ENCODE results near the gene RPEL1.
"Not testable (repeated sequence)": the region's sequence is repeated elsewhere in the genome, so short reads cannot be mapped to it uniquely, and the experiment has no call there.

GRCh38 chr10:103210262-103210661 lies 35.4 kb upstream of the RPEL1 start:
- not testable (repeated sequence) for TF ChIP-seq CTCF (IDR thresholded peaks at IDR 0.05; ENCODE audit: poor library complexity, severe bottlenecking); POLR2AphosphoS5 (IDR thresholded peaks at IDR 0.05); REST (IDR thresholded peaks at IDR 0.05; ENCODE audit: borderline replicate concordance); MXI1 (conservative IDR thresholded peaks at IDR 0.05; ENCODE audit: poor library complexity, severe bottlenecking); EP300 (conservative IDR thresholded peaks at IDR 0.05; ENCODE audit: poor library complexity, severe bottlenecking); TAF1 (IDR thresholded peaks at IDR 0.05; ENCODE audit: low read depth); RAD21 (conservative IDR thresholded peaks at IDR 0.05); SMC3 (conservative IDR thresholded peaks at IDR 0.05; ENCODE audit: poor library complexity)
